Measurements from ENCODE around the gene MOB3B.

The MOB3B gene

DNA sequence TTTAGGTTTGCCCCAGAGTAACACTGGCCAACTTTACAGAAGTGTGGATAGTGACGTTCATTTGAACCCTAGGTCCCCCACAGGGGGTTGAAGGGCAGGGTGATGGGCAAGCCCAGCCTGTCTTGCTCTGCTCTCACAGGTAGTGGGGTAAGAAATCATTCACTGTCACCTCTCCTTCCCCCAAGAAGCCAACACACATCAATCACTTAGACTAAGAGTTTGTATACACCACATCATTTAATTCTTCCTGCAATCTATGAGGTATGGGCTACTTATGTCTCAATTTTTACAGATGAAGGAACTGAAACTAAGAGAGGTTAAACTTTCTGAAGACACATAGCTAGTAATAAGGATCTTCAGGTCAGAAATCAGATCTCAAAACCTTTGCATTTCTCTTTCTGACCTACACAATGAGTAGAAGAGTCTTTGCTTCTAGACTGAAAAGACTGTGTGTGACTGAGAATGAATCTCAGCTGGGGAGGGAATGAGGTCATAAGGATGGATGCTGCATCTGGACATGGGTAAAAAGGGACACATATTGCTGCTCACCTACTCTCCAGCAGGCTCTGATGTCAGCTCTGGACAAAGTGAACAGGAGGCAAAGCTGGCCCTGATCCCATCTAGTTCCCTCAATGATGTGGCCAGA, 151.7 kb downstream of the MOB3B start:
- no peak overlapping the region for H3K4me3 ChIP-seq (ENCODE audit: low read depth, low read length)
- TF ChIP-seq, protein P1, sequence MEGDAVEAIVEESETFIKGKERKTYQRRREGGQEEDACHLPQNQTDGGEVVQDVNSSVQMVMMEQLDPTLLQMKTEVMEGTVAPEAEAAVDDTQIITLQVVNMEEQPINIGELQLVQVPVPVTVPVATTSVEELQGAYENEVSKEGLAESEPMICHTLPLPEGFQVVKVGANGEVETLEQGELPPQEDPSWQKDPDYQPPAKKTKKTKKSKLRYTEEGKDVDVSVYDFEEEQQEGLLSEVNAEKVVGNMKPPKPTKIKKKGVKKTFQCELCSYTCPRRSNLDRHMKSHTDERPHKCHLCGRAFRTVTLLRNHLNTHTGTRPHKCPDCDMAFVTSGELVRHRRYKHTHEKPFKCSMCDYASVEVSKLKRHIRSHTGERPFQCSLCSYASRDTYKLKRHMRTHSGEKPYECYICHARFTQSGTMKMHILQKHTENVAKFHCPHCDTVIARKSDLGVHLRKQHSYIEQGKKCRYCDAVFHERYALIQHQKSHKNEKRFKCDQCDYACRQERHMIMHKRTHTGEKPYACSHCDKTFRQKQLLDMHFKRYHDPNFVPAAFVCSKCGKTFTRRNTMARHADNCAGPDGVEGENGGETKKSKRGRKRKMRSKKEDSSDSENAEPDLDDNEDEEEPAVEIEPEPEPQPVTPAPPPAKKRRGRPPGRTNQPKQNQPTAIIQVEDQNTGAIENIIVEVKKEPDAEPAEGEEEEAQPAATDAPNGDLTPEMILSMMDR (IDR thresholded peaks at IDR 0.05; ENCODE audit: borderline replicate concordance, insufficient read depth, low read depth, low read length), result no peak

DNA sequence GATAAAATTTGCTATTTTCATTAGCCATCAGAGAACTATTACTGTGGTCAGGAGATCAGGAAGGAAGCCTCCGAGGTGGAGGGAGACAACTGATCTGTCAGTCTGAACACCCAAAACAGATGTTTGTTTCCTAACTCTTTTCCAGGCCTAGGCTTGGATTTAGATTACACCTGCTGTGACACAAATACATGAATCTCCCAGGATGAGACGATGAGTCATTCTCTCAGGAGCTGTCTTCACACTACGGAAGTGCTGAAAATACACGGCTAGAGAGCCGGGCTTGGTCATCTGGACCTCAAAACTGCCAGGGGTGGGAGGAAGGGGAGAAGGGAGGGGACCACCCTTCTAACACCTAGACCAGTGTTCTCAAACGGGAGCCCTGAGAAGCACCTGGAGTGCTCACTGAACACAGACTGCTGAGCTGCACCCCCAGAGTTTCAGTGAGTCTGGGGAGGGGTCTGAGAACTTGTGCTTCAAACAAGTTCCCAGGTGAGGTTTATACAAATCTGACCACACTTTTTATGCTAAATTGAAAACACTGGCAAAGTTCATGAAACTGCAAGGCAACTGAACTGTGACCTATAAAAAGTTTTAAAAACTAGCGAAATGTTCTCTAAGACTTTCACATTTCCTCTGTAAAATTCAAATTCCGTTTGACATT, 152.3 kb downstream of the MOB3B start:
- H3K4me3 ChIP-seq (ENCODE audit: low read depth, low read length), result no peak overlapping the region

DNA sequence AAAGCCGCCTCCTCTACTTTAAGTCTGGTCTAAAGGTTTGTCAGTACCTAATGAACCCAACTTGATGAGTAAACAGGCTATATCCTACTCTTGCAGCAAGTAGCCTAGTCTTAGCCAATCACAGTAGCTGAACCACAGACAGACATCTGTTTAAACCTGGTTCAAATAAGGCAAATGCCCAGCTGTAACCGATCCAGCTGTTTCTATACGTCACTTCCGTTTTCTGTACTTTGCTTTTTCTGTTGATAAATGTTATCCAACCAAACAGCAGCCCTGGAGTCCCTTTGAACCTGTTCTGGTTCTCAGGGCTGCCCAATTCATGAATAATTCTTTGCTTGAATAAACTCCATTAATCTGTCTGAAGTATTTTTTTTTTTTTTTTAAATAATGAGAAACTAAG, 155.8 kb downstream of the MOB3B start:
- TF ChIP-seq, protein P1 (IDR thresholded peaks at IDR 0.05; ENCODE audit: borderline replicate concordance, insufficient read depth, low read depth, low read length), result no peak

More for the DNA sequence above, 152.3 kb downstream of the MOB3B start:
- TF ChIP-seq, protein P1 (IDR thresholded peaks at IDR 0.05; ENCODE audit: borderline replicate concordance, insufficient read depth, low read depth, low read length), result no peak

DNA sequence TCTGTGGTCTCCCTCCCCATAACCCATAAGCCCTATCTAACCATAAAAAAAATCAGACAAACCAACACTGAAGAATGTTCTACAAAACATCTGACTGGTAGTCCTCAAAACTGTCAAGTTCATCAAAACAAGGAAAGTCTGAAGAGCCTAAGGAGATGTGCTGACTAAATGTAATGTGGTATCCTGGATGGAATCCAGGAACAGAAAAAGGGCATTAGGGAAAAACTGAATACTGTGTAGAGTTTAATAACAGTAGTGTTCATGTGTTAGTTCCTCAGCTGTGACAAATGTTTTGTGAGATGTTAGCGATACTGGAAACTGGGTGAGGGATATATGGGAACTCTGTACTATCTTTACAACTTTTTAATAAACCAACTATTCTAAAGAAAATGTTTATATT, 157.0 kb downstream of the MOB3B start:
- TF ChIP-seq, protein P1 (IDR thresholded peaks at IDR 0.05; ENCODE audit: borderline replicate concordance, insufficient read depth, low read depth, low read length), result no peak
- no peak overlapping the region for H3K4me3 ChIP-seq (ENCODE audit: low read depth, low read length)

More for the DNA sequence above, 155.8 kb downstream of the MOB3B start:
- H3K4me3 ChIP-seq (ENCODE audit: low read depth, low read length), result no peak overlapping the region

DNA sequence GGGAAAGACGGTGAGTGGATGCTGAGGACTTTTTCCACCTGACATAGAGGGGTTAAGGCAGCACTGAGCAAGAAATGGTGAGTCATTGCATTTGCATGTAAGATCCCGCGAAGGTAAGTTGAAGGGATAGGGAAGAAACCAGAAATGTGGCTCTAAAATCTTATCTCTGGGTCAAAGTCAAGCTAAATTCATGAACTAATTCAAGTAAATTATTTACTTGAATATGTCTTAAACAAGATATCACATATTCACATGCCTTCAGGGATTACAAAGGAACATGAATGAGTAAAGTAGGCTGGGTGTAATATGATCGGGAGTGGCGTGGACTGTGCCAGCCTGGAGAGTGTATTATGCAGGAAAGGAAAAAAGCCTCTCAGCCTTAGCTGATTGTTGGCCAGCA, 158.2 kb downstream of the MOB3B start:
- TF ChIP-seq, protein P1 (IDR thresholded peaks at IDR 0.05; ENCODE audit: borderline replicate concordance, insufficient read depth, low read depth, low read length), result no peak
- H3K4me3 ChIP-seq (ENCODE audit: low read depth, low read length), result no peak overlapping the region

DNA sequence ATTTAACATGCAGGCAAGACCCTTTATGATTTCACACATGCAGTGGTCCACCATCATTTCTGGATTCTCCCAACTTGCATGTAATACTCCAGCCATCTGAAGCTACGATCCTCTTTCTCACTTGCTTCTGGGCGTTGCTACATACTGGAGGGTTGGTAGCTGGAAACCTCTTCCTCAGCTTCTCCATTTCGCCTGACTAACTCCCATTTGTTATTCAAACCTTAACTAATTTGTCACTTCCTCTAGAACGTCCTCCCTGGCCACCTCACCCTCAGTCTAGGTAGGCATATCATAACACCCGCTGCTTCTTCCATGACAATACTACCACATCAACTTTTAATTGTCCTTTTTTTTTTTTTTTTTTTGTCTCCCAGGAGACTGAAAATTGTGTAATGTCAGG, 160.0 kb downstream of the MOB3B start:
- H3K4me3 ChIP-seq (ENCODE audit: low read depth, low read length), result no peak overlapping the region
- TF ChIP-seq, protein P1 (IDR thresholded peaks at IDR 0.05; ENCODE audit: borderline replicate concordance, insufficient read depth, low read depth, low read length), result no peak

Data from GM12875 (cell line).